H9 (cell line): ENCODE results near the gene GYS1. TPM values are rescaled to one million over a fixed set of nuclear protein-coding genes. Genes with fewer than 3 reads are reported as not detected.

Source experiments
- DNase-seq: peaks from one replicate; pipeline ENCODE4 v3.0.0-alpha.2; 2017
- H2AFZ ChIP-seq: one replicate; pipeline ENCODE4 v1.6.1; 2013; ENCODE audit warnings: mild to moderate bottlenecking, low read length, control low read depth, moderate library complexity
- H2AK5ac ChIP-seq: 2 replicates; pipeline ENCODE4 v1.6.1; 2013; ENCODE audit warnings: low read length, control low read depth, mixed read lengths; ENCODE audit not compliant: insufficient read length
- H2BK120ac ChIP-seq: one replicate; pipeline ENCODE4 v1.6.1; 2013; ENCODE audit warnings: low read depth, mild to moderate bottlenecking, low read length, control low read depth, inconsistent platforms; ENCODE audit not compliant: poor library complexity, severe bottlenecking
- H2BK12ac ChIP-seq: 2 replicates; pipeline ENCODE4 v1.6.1; 2013; ENCODE audit warnings: low read length, control low read depth, mixed read lengths, low read depth; ENCODE audit not compliant: insufficient read length
- H2BK15ac ChIP-seq: 2 replicates; pipeline ENCODE4 v1.6.1; 2013; ENCODE audit warnings: low read depth, low read length, control low read depth
- H2BK20ac ChIP-seq: one replicate; pipeline ENCODE4 v1.6.1; 2013; ENCODE audit warnings: low read depth, mild to moderate bottlenecking, low read length, control low read depth, inconsistent platforms; ENCODE audit not compliant: poor library complexity, severe bottlenecking
- H2BK5ac ChIP-seq: 2 replicates; pipeline ENCODE4 v1.6.1; 2013; ENCODE audit warnings: low read length, control low read depth, mixed read lengths; ENCODE audit not compliant: insufficient read length
- H3K14ac ChIP-seq: 2 replicates; pipeline ENCODE4 v1.6.1; 2013; ENCODE audit warnings: low read length, control low read depth; ENCODE audit not compliant: insufficient read depth
- H3K18ac ChIP-seq: 2 replicates; pipeline ENCODE4 v1.6.1; 2013; ENCODE audit warnings: low read depth, mild to moderate bottlenecking, mixed read lengths, low read length, control low read depth; ENCODE audit not compliant: insufficient read length
- H3K23ac ChIP-seq: 2 replicates; pipeline ENCODE4 v1.6.1; 2013; ENCODE audit warnings: low read length, control low read depth, mixed read lengths, low read depth; ENCODE audit not compliant: insufficient read length
- H3K23me2 ChIP-seq: 2 replicates; pipeline ENCODE4 v1.6.1; 2013; ENCODE audit warnings: low read depth, mild to moderate bottlenecking, mixed read lengths, low read length, control low read depth; ENCODE audit not compliant: insufficient read length, poor library complexity, severe bottlenecking
- H3K27ac ChIP-seq: 2 replicates; pipeline ENCODE4 v1.5.1; 2013; ENCODE audit warnings: low read length, control low read depth, mixed read lengths, low read depth; ENCODE audit not compliant: insufficient read length
- H3K27me3 ChIP-seq: 2 replicates; pipeline ENCODE4 v1.6.1; 2013; ENCODE audit warnings: low read length, control low read depth, inconsistent platforms; ENCODE audit not compliant: insufficient read depth
- H3K4ac ChIP-seq: 2 replicates; pipeline ENCODE4 v1.6.1; 2013; ENCODE audit warnings: low read depth, mild to moderate bottlenecking, control low read depth, inconsistent platforms, low read length, moderate library complexity
- H3K4me1 ChIP-seq: 2 replicates; pipeline ENCODE4 v1.6.1; 2013; ENCODE audit warnings: low read length, control low read depth, inconsistent platforms; ENCODE audit not compliant: insufficient read depth
- H3K4me2 ChIP-seq: 2 replicates; pipeline ENCODE4 v1.6.1; 2013; ENCODE audit warnings: low read length, control low read depth, mixed read lengths; ENCODE audit not compliant: insufficient read length, insufficient read depth
- H3K56ac ChIP-seq: 2 replicates; pipeline ENCODE4 v1.6.1; 2013; ENCODE audit warnings: low read depth, mild to moderate bottlenecking, mixed read lengths, low read length, control low read depth; ENCODE audit not compliant: insufficient read length
- H3K79me1 ChIP-seq: 2 replicates; pipeline ENCODE4 v1.6.1; 2013; ENCODE audit warnings: low read depth, mild to moderate bottlenecking, moderate library complexity, low read length, control low read depth, inconsistent platforms; ENCODE audit not compliant: insufficient read depth, poor library complexity, severe bottlenecking
- H3K79me2 ChIP-seq: 2 replicates; pipeline ENCODE4 v1.6.1; 2013; ENCODE audit warnings: low read length, control low read depth, inconsistent platforms; ENCODE audit not compliant: insufficient read depth
- H3K9ac ChIP-seq: 2 replicates; pipeline ENCODE4 v1.6.1; 2013; ENCODE audit warnings: low read length, control low read depth, mixed read lengths; ENCODE audit not compliant: insufficient read length; ENCODE audit errors: extremely low read depth
- H3K9me3 ChIP-seq: one replicate; pipeline ENCODE4 v1.6.1; 2013; ENCODE audit warnings: low read depth, low read length, inconsistent platforms; ENCODE audit not compliant: control insufficient read depth
- H3T11ph ChIP-seq: one replicate; pipeline ENCODE4 v1.6.1; 2013; ENCODE audit warnings: mild to moderate bottlenecking, low read length, control low read depth, inconsistent platforms
- H4K20me1 ChIP-seq: one replicate; pipeline ENCODE4 v1.6.1; 2013; ENCODE audit not compliant: control insufficient read depth, insufficient read length, insufficient read depth
- H4K5ac ChIP-seq: 2 replicates; pipeline ENCODE4 v1.6.1; 2013; ENCODE audit warnings: low read depth, mild to moderate bottlenecking, mixed read lengths, low read length, control low read depth; ENCODE audit not compliant: insufficient read length
- H4K8ac ChIP-seq: replicated peaks from 2 replicates; pipeline ENCODE4 v1.6.1; 2013; ENCODE audit warnings: low read length, control low read depth, mixed read lengths, low read depth; ENCODE audit not compliant: insufficient read length
- H4K91ac ChIP-seq: 2 replicates; pipeline ENCODE4 v1.6.1; 2013; ENCODE audit warnings: low read depth, mild to moderate bottlenecking, moderate library complexity, mixed read lengths, low read length, control low read depth; ENCODE audit not compliant: insufficient read length
- H3K27ac Mint-ChIP-seq, 3 experiments: 2 replicates in 2 of 3; 3 replicates in 1 of 3; pipeline ENCODE4 v1.8.0; 2020 to 2021; ENCODE audit warnings: mixed read lengths in 3 of 3, mild to moderate bottlenecking in 1 of 3, moderate library complexity in 1 of 3
- H3K27me3 Mint-ChIP-seq: 2 replicates; pipeline ENCODE4 v1.8.0; 2021; ENCODE audit warnings: low read depth, mild to moderate bottlenecking, moderate library complexity, mixed read lengths
- H3K36me3 Mint-ChIP-seq, 3 experiments: 2 replicates in 2 of 3; 3 replicates in 1 of 3; pipeline ENCODE4 v1.8.0; 2020 to 2021; ENCODE audit warnings: low read depth in 3 of 3, mixed read lengths in 3 of 3; ENCODE audit not compliant: insufficient read depth in 1 of 3
- H3K4me1 Mint-ChIP-seq, 2 experiments: 2 replicates each; pipeline ENCODE4 v1.8.0; 2020; ENCODE audit warnings: mixed read lengths in 2 of 2
- H3K4me3 Mint-ChIP-seq, 2 experiments: 2 replicates in 1 of 2; 3 replicates in 1 of 2; pipeline ENCODE4 v1.8.0; 2020 to 2021; ENCODE audit warnings: mild to moderate bottlenecking in 2 of 2, mixed read lengths in 2 of 2, moderate library complexity in 1 of 2
- H3K9me3 Mint-ChIP-seq, 2 experiments: 2 replicates in 1 of 2; 3 replicates in 1 of 2; pipeline ENCODE4 v1.8.0; 2020; ENCODE audit warnings: mild to moderate bottlenecking in 2 of 2, mixed read lengths in 2 of 2, moderate library complexity in 1 of 2
- CTCF ChIP-seq: fragments of 200-600 bp; sonication (generic); conservative IDR thresholded peaks from 3 replicates; pipeline ENCODE4 v1.8.0; 2021; ENCODE audit warnings: antibody characterized with exemption, mild to moderate bottlenecking
- WGBS: extraction: QIAGEN DNeasy Blood & Tissue Kit; methylation state at CpG from one replicate; pipeline ENCODE4 v1.1.7; 2013; ENCODE audit warnings: missing lambda C conversion rate, low lambda C conversion rate, mixed read lengths; ENCODE audit not compliant: insufficient read length; ENCODE audit errors: extremely low coverage; 5-methylcytosine and 5-hydroxymethylcytosine counted together
- total RNA-seq: library from RNA; stranded (reverse); gene quantifications from 2 replicates; pipeline ENCODE4 v1.2.1, GENCODE V29; 2021

The GYS1 gene
- total RNA-seq, 1 experiment from 2014 or later, result 44.3 TPM

- Histone ChIP-seq H3K14ac (peak overlapping the region; percentile 82), H2BK5ac (no peak overlapping the region), H3K9ac (peak overlapping the region; percentile 69), H3K23ac (no peak overlapping the region), H2AK5ac (no peak overlapping the region), H3K27me3 (no peaks in the 10 kb centered on the region), H3K4me1 (no peaks in the 10 kb centered on the region; the same call in 1 of the 2 replicates), H3K79me2 (peaks cover 9% of the 10 kb centered on the region; the same call in 1 of the 2 replicates), H2AFZ (no peak overlapping the region), H2BK12ac (no peak overlapping the region), H4K91ac (no peak overlapping the region), H3K4ac (no peak overlapping the region), H2BK120ac (no peak overlapping the region), H2BK15ac (no peak overlapping the region), H4K5ac (no peak overlapping the region), H4K8ac (no peak overlapping the region), H3K27ac (no peak overlapping the region), H2BK20ac (no peak overlapping the region), H3K9me3 (no peaks in the 10 kb centered on the region), H3T11ph (no peak overlapping the region), H4K20me1 (no peaks in the 10 kb centered on the region), H3K23me2 (peaks cover 8% of the 10 kb centered on the region), H3K4me2 (peak overlapping the region; percentile 80), H3K56ac (no peak overlapping the region), H3K18ac (peak overlapping the region; percentile 21), H3K79me1 (no peaks in the 10 kb centered on the region)
- peak overlapping the region; percentile 5 to 98 (median 73); a peak in 6 of 7 replicates for H3K27ac Mint-ChIP-seq
- no peak for TF ChIP-seq CTCF
- H3K4me3 Mint-ChIP-seq, result peak overlapping the region; percentile 93 to 95
- no CpG with 5 or more reads among the region's 20 CpGs for WGBS
- H3K27me3 Mint-ChIP-seq, result no peaks in the 10 kb centered on the region
- no peaks in the 10 kb centered on the region for H3K9me3 Mint-ChIP-seq
- peak; percentile 34 for DNase-seq
- H3K36me3 Mint-ChIP-seq, result peaks cover 15 to 30% (median 30%) of the 10 kb centered on the region in 3 experiments
- peaks cover 31 to 36% of the 10 kb centered on the region in 2 experiments for H3K4me1 Mint-ChIP-seq
Measured at GRCh38 chr19:48992581-48993174, 431 bp downstream of the GYS1 start.
